Loucy (cell line): ENCODE measurements around the gene PDCD2L.
"Not testable (repeated sequence)": the region's sequence is repeated elsewhere in the genome, so short reads cannot be mapped to it uniquely, and the experiment has no call there.

Source experiments
- H2AFZ ChIP-seq: fragments of 200-600 bp; sonication (generic); 2 replicates; pipeline ENCODE4 v1.6.0; 2016; ENCODE audit warnings: antibody characterized with exemption, mild to moderate bottlenecking, low read length, moderate library complexity
- H3F3A ChIP-seq: fragments of 200-600 bp; 2 replicates; pipeline ENCODE4 v1.6.0; 2016; ENCODE audit warnings: antibody characterized with exemption, low read depth, mild to moderate bottlenecking
- H3K27me3 ChIP-seq: fragments of 200-600 bp; sonication (generic); 2 replicates; pipeline ENCODE4 v1.6.1; 2014; ENCODE audit warnings: low read length, mild to moderate bottlenecking; ENCODE audit not compliant: insufficient read depth, poor library complexity, severe bottlenecking
- H3K36me3 ChIP-seq: fragments of 200-600 bp; sonication (generic); 2 replicates; pipeline ENCODE4 v1.6.1; 2016; ENCODE audit warnings: low read length; ENCODE audit not compliant: insufficient read depth
- H3K4me1 ChIP-seq: fragments of 200-600 bp; sonication (generic); 2 replicates; pipeline ENCODE4 v1.5.1; 2014; ENCODE audit warnings: low read length, mild to moderate bottlenecking; ENCODE audit not compliant: insufficient read depth, poor library complexity, severe bottlenecking
- H3K4me2 ChIP-seq: fragments of 200-600 bp; sonication (generic); 2 replicates; pipeline ENCODE4 v1.6.0; 2014; ENCODE audit warnings: antibody characterized with exemption, low read length, low read depth, mild to moderate bottlenecking; ENCODE audit not compliant: poor library complexity, severe bottlenecking
- H3K4me3 ChIP-seq: fragments of 200-600 bp; sonication (generic); 2 replicates; pipeline ENCODE4 v1.5.1; 2014; ENCODE audit warnings: low read length, mild to moderate bottlenecking, mixed read lengths; ENCODE audit not compliant: poor library complexity, severe bottlenecking
- H3K79me2 ChIP-seq: fragments of 200-600 bp; sonication (generic); 2 replicates; pipeline ENCODE4 v1.6.1; 2014; ENCODE audit warnings: low read length; ENCODE audit not compliant: insufficient read depth
- H3K9ac ChIP-seq: fragments of 200-600 bp; sonication (generic); 2 replicates; pipeline ENCODE4 v1.6.0; 2014; ENCODE audit warnings: mild to moderate bottlenecking, low read depth, low read length, moderate library complexity; ENCODE audit not compliant: poor library complexity, severe bottlenecking
- H3K9me2 ChIP-seq: fragments of 200-600 bp; sonication (generic); replicated peaks from 2 replicates; pipeline ENCODE4 v1.6.1; 2016; ENCODE audit warnings: low read depth, low read length, mixed read lengths
- H3K9me3 ChIP-seq: fragments of 200-600 bp; sonication (generic); 2 replicates; pipeline ENCODE4 v1.6.1; 2014; ENCODE audit warnings: mild to moderate bottlenecking, antibody characterized with exemption, low read length, low read depth; ENCODE audit not compliant: insufficient read depth
- H4K20me1 ChIP-seq: fragments of 200-600 bp; sonication (generic); 2 replicates; pipeline ENCODE4 v1.6.0; 2014; ENCODE audit warnings: antibody characterized with exemption, low read length, mild to moderate bottlenecking; ENCODE audit not compliant: insufficient read depth, poor library complexity, severe bottlenecking
- EZH2phosphoT487 ChIP-seq: fragments of 200-600 bp; IDR thresholded peaks from 2 replicates; pipeline ENCODE4 v1.6.1; 2018; ENCODE audit warnings: antibody characterized with exemption, mild to moderate bottlenecking, moderate library complexity, borderline replicate concordance
- TF ChIP-seq, protein P1 (sequence below): fragments of 200-600 bp; sonication (generic); conservative IDR thresholded peaks from 2 replicates; pipeline ENCODE4 v1.5.1; 2014; ENCODE audit warnings: mild to moderate bottlenecking, antibody characterized with exemption, low read length

The PDCD2L gene

DNA sequence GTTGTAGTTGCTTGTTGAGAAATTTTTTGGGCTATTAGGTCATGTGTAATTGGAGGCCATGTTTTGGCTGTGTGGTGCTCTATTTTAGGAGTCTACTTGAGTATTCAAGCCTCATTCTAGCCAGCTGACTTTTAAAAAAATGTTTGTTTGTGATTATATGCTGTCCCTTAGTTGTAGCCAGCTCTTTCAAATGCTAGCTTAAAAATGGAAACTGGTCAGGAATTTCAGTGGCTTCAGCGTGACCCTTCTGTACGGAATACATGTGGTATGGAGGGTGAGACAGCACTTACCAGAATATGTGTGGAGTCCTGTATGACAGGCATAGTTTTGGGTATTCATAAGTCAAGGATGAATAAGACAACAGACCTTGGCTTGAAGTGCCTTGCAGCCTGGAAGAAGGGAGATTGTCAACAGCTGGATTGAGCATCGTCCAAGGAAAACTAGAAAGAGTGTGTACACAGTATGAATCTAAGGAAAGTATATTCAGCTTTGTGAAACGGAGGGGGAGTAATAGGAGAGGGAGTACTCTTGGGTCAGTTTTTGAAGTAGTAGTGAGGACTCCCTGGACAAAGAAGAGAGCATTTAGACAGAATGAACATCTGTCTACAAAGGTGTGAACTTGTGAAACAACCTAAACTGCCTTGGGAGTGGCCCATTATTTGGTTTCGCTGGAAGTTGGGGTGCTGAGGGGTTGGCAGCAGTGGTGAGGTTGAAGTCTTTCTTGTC is 57.3 kb downstream of the PDCD2L start:
- Histone ChIP-seq H3K4me3 (no peak overlapping the region), H3K79me2 (peaks cover 47% of the 10 kb centered on the region; the same call in 1 of the 2 replicates), H3F3A (no peaks in the 10 kb centered on the region; the same call in 1 of the 2 replicates), H3K36me3 (peaks cover 91% of the 10 kb centered on the region), H3K4me2 (no peak overlapping the region), H3K9me3 (no peaks in the 10 kb centered on the region), H3K9me2 (no peaks in the 10 kb centered on the region), H3K27me3 (no peaks in the 10 kb centered on the region), H2AFZ (no peak overlapping the region), H3K4me1 (no peaks in the 10 kb centered on the region), H3K9ac (no peak overlapping the region), H4K20me1 (peaks cover 28% of the 10 kb centered on the region)
- TF ChIP-seq, protein P1, sequence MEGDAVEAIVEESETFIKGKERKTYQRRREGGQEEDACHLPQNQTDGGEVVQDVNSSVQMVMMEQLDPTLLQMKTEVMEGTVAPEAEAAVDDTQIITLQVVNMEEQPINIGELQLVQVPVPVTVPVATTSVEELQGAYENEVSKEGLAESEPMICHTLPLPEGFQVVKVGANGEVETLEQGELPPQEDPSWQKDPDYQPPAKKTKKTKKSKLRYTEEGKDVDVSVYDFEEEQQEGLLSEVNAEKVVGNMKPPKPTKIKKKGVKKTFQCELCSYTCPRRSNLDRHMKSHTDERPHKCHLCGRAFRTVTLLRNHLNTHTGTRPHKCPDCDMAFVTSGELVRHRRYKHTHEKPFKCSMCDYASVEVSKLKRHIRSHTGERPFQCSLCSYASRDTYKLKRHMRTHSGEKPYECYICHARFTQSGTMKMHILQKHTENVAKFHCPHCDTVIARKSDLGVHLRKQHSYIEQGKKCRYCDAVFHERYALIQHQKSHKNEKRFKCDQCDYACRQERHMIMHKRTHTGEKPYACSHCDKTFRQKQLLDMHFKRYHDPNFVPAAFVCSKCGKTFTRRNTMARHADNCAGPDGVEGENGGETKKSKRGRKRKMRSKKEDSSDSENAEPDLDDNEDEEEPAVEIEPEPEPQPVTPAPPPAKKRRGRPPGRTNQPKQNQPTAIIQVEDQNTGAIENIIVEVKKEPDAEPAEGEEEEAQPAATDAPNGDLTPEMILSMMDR: no peak
- TF ChIP-seq EZH2phosphoT487: no peak

DNA sequence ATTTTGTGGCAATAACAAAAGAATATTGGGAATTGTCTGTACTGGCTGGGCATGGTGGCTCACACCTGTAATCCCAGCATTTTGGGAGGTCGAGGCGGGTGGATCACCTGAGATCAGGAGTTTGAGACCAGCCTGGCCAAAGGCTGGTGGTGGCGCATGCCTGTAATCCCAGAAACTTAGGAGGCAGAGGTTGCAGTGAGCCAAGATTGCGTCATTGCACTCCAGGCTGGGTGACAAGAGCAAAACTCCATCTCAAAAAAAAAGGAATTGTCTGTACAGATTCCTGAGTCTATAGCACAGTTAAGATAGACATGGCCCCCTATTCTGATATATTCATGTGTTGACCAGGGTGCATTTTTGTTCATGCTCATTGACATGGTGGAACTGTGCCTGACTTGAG is 60.6 kb downstream of the PDCD2L start:
- not testable (repeated sequence) for H3F3A ChIP-seq, H3K4me3 ChIP-seq, H2AFZ ChIP-seq, H3K9me2 ChIP-seq, H3K4me2 ChIP-seq, H3K4me1 ChIP-seq, H3K27me3 ChIP-seq, H3K9ac ChIP-seq, H3K9me3 ChIP-seq
- H4K20me1 ChIP-seq: peaks cover 23% of the 10 kb centered on the region
- peaks cover 29% of the 10 kb centered on the region; the same call in 1 of the 2 replicates for H3K79me2 ChIP-seq
- H3K36me3 ChIP-seq: peaks cover 96% of the 10 kb centered on the region

DNA sequence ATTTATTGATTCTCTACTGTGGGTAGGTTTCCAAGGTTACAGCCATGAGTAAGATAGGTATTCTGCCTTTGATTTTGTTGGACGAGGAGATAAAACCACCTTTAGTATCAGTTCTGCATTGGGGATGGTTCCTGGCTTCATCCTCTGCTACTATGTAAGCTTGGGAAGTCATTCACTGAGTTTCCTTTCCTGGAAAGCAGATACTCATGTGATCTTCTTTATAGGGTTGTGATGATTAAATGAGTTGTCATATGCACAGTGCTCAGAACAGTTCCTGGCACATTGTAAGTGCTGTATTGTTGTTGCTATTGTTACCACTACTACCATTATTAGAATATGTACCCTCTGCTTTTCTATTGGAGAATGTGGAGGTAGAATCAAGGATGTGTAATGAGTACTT is 64.2 kb downstream of the PDCD2L start:
- Histone ChIP-seq H3K79me2 (peaks cover 2% of the 10 kb centered on the region; the same call in 1 of the 2 replicates), H3K9me2 (no peaks in the 10 kb centered on the region), H3K9me3 (no peaks in the 10 kb centered on the region), H4K20me1 (peaks cover 8% of the 10 kb centered on the region), H2AFZ (no peak overlapping the region), H3K9ac (no peak overlapping the region), H3K4me3 (no peak overlapping the region), H3K4me2 (no peak overlapping the region), H3F3A (no peaks in the 10 kb centered on the region), H3K4me1 (no peaks in the 10 kb centered on the region), H3K27me3 (no peaks in the 10 kb centered on the region), H3K36me3 (peaks cover 94% of the 10 kb centered on the region; the same call in 1 of the 2 replicates)
- TF ChIP-seq EZH2phosphoT487: no peak
- TF ChIP-seq, protein P1: no peak

DNA sequence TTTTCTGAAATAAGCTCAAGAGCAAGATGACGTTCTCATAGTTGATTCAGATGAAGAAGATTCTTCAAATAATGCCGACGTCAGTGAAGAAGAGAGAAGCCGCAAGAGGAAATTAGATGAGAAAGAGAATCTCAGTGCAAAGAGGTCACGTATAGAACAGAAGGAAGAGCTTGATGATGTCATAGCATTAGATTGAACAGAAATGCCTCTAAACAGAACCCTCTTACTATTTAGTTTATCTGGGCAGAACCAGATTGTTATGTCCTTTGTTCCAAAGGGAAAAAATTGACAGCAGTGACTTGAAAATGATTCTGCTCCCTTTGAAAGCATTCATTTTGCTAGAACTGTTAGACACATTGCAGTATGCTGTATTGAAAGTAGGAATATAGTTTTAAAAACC is 64.8 kb downstream of the PDCD2L start:
- H4K20me1 ChIP-seq: not testable (repeated sequence)
- H3K36me3 ChIP-seq: peaks cover 88% of the 10 kb centered on the region; the same call in 1 of the 2 replicates

More for the DNA sequence above, 64.8 kb downstream of the PDCD2L start:
- not testable (repeated sequence) for H3K4me2 ChIP-seq, H3F3A ChIP-seq, H3K9me3 ChIP-seq, H3K4me1 ChIP-seq, H2AFZ ChIP-seq, H3K4me3 ChIP-seq, H3K79me2 ChIP-seq, H3K27me3 ChIP-seq, H3K9ac ChIP-seq, H3K9me2 ChIP-seq
